Measurements from ENCODE around the gene FBXO33.

FBXO33 gene

GRCh38 chr14:39432179-39432618 is at the start of gene FBXO33:
Gene FBXO33, minus strand, starts transcription at chr14:39432433. Its CDS starts 271 bp downstream, at chr14:39432162.
- DNase-seq: peak; percentile 95 to 96

- DNase-seq: no peak
Measured at GRCh38 chr14:39474416-39474911, 42.2 kb upstream of the FBXO33 start.

- no peak for DNase-seq
Measured at GRCh38 chr14:39472078-39472477, 39.8 kb upstream of the FBXO33 start.

GRCh38 chr14:39469094-39469710 is 37.0 kb upstream of the FBXO33 start:
- peak in 1 of 2 experiments; percentile 17 for DNase-seq

- DNase-seq: peak; percentile 15 to 37
Measured at GRCh38 chr14:39467889-39468524, 35.8 kb upstream of the FBXO33 start.

- no peak for DNase-seq
Measured at GRCh38 chr14:39459795-39460478, 27.7 kb upstream of the FBXO33 start.

GRCh38 chr14:39456702-39457250 is 24.5 kb upstream of the FBXO33 start:
- DNase-seq: no peak

- DNase-seq: no peak
Measured at GRCh38 chr14:39454906-39455539, 22.8 kb upstream of the FBXO33 start.

- DNase-seq: peak in 1 of 2 experiments; percentile 60
Measured at GRCh38 chr14:39452680-39453079, 20.4 kb upstream of the FBXO33 start.

- DNase-seq: no peak
Measured at GRCh38 chr14:39451811-39452210, 19.6 kb upstream of the FBXO33 start.

GRCh38 chr14:39447175-39447661 is 15.0 kb upstream of the FBXO33 start:
- DNase-seq: no peak

- no peak for DNase-seq
Measured at GRCh38 chr14:39446131-39446744, 14.0 kb upstream of the FBXO33 start.

- peak; percentile 47 to 71 for DNase-seq
Measured at GRCh38 chr14:39442293-39442692, 10.1 kb upstream of the FBXO33 start.

- DNase-seq: no peak
Measured at GRCh38 chr14:39441805-39442204, 9.6 kb upstream of the FBXO33 start.

GRCh38 chr14:39440975-39441374 is 8.7 kb upstream of the FBXO33 start:
- DNase-seq: no peak

- no peak for DNase-seq
Measured at GRCh38 chr14:39435241-39435640, 3.0 kb upstream of the FBXO33 start.

GRCh38 chr14:39434401-39434800 is 2.2 kb upstream of the FBXO33 start:
- DNase-seq: no peak

GRCh38 chr14:39433452-39433813 is 1.2 kb upstream of the FBXO33 start:
- DNase-seq: no peak

- DNase-seq: peak; percentile 73 to 90
Measured at GRCh38 chr14:39432619-39433451, 602 bp upstream of the FBXO33 start.

- DNase-seq: peak in 1 of 2 experiments; percentile 40
Measured at GRCh38 chr14:39431416-39432178, 636 bp downstream of the FBXO33 start.

All from NCI-H446 (cell line).